OCI-LY3 (cell line): ENCODE measurements around the gene DST.

ENCODE experiments used
- EZH2phosphoT487 ChIP-seq: fragments of 200-600 bp; shearing (Covaris generic); IDR thresholded peaks from 2 replicates; pipeline ENCODE4 v1.6.1; 2018; ENCODE audit warnings: antibody characterized with exemption, mixed run types, low read depth
- TF ChIP-seq, protein P1 (sequence below): fragments of 200-600, 300-600 bp; sonication (generic); IDR thresholded peaks from 2 replicates; pipeline ENCODE4 v1.5.1; 2014; ENCODE audit warnings: antibody characterized with exemption, low read length, low read depth

DNA sequence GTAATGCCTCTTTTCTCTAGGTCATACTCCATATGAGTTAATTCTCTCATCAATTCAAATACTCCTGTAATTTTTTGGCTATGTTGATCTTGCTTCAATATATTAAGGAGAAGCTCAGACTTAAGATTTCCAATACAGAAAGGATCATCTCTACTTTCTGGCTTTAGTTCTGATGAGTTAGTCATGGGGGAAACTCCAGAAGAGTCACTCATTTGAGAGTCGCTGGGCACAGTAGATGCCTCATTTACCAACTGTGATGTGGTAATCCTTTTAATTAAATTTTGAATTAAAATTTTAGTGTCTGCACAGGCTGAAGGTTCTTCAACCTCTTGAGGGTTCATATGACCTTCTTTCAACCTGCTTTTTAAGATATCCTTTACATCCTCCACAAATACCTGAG is 38.5 kb downstream of the DST start:
- TF ChIP-seq, protein P1, sequence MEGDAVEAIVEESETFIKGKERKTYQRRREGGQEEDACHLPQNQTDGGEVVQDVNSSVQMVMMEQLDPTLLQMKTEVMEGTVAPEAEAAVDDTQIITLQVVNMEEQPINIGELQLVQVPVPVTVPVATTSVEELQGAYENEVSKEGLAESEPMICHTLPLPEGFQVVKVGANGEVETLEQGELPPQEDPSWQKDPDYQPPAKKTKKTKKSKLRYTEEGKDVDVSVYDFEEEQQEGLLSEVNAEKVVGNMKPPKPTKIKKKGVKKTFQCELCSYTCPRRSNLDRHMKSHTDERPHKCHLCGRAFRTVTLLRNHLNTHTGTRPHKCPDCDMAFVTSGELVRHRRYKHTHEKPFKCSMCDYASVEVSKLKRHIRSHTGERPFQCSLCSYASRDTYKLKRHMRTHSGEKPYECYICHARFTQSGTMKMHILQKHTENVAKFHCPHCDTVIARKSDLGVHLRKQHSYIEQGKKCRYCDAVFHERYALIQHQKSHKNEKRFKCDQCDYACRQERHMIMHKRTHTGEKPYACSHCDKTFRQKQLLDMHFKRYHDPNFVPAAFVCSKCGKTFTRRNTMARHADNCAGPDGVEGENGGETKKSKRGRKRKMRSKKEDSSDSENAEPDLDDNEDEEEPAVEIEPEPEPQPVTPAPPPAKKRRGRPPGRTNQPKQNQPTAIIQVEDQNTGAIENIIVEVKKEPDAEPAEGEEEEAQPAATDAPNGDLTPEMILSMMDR, result no peak
- TF ChIP-seq EZH2phosphoT487, result no peak
